ENCODE measurements around the gene CLCA4.

GRCh38 chr1:86619313-86619712 is 72.4 kb downstream of the CLCA4 start:
- no peak for TF ChIP-seq EZH2phosphoT487 (IDR thresholded peaks at IDR 0.05; ENCODE audit: insufficient read depth, low read depth)
- no peak for TF ChIP-seq EZH2 (IDR thresholded peaks at IDR 0.05; ENCODE audit: insufficient read depth, poor library complexity, severe bottlenecking)

All from GM23248 (cell line).